ENCODE results near the gene CADPS2. TPM values are rescaled to one million over a fixed set of nuclear protein-coding genes. Genes with fewer than 3 reads are reported as not detected.

Gene CADPS2
- total RNA-seq, 6 donors from 2014 or later: 33.3 to 74.7 (median 45.7) TPM

- Histone ChIP-seq H3K4me1 (no peaks in the 10 kb centered on the region), H3K4me3 (no peak overlapping the region), H3K36me3 (no peaks in the 10 kb centered on the region), H3K27me3 (no peaks in the 10 kb centered on the region), H3K27ac (no peak overlapping the region), H3K9me3 (no peaks in the 10 kb centered on the region)
- ATAC-seq (ENCODE audit: low FRiP score in 2 of 2): no peak
- WGBS, 2 donors: 78 to 85% methylated on average over 2 of the region's 2 CpGs
- no peak for DNase-seq
- TF ChIP-seq POLR2A (IDR thresholded peaks at IDR 0.05) (no peak), POLR2AphosphoS5 (IDR thresholded peaks at IDR 0.05) (no peak)
Observed at GRCh38 chr7:122511268-122511667, 375.0 kb downstream of the CADPS2 start.

- 74 to 77% methylated on average over 2 of the region's 2 CpGs for WGBS, 2 donors
- Histone ChIP-seq H3K9me3 (no peaks in the 10 kb centered on the region), H3K4me3 (no peak overlapping the region), H3K27ac (no peak overlapping the region), H3K36me3 (no peaks in the 10 kb centered on the region), H3K4me1 (no peaks in the 10 kb centered on the region), H3K27me3 (no peaks in the 10 kb centered on the region)
- ATAC-seq (ENCODE audit: low FRiP score in 2 of 2): no peak
- DNase-seq: no peak
- no peak for TF ChIP-seq EP300 (IDR thresholded peaks at IDR 0.05)
- no peak for TF ChIP-seq CTCF (IDR thresholded peaks at IDR 0.05)
- no peak for TF ChIP-seq POLR2AphosphoS5 (IDR thresholded peaks at IDR 0.05)
- TF ChIP-seq POLR2A (IDR thresholded peaks at IDR 0.05): no peak
Observed at GRCh38 chr7:122507591-122507990, 378.7 kb downstream of the CADPS2 start.

- Histone ChIP-seq H3K27me3 (no peaks in the 10 kb centered on the region), H3K36me3 (no peaks in the 10 kb centered on the region), H3K4me1 (no peaks in the 10 kb centered on the region), H3K9me3 (no peaks in the 10 kb centered on the region), H3K4me3 (no peak overlapping the region), H3K27ac (no peak overlapping the region)
- DNase-seq (no peak), ATAC-seq (ENCODE audit: low FRiP score in 2 of 2) (no peak)
- TF ChIP-seq POLR2AphosphoS5 (IDR thresholded peaks at IDR 0.05) (no peak), EP300 (IDR thresholded peaks at IDR 0.05) (no peak), CTCF (IDR thresholded peaks at IDR 0.05) (no peak), POLR2A (IDR thresholded peaks at IDR 0.05) (no peak)
- 97 to 98% methylated on average over 6 of the region's 6 CpGs for WGBS, 2 donors
Observed at GRCh38 chr7:122492007-122492406, 394.3 kb downstream of the CADPS2 start.

GRCh38 chr7:122488241-122488640, 398.0 kb downstream of the CADPS2 start:
- Histone ChIP-seq H3K4me1 (no peaks in the 10 kb centered on the region), H3K4me3 (no peak overlapping the region), H3K9me3 (no peaks in the 10 kb centered on the region), H3K36me3 (no peaks in the 10 kb centered on the region), H3K27ac (no peak overlapping the region), H3K27me3 (no peaks in the 10 kb centered on the region)
- TF ChIP-seq POLR2A (IDR thresholded peaks at IDR 0.05) (no peak), EP300 (IDR thresholded peaks at IDR 0.05) (no peak), POLR2AphosphoS5 (IDR thresholded peaks at IDR 0.05) (no peak), CTCF (IDR thresholded peaks at IDR 0.05) (no peak)
- ATAC-seq (ENCODE audit: low FRiP score in 2 of 2): peak in 1 of 2 donors; percentile 46
- DNase-seq: no peak
- 67 to 76% methylated on average over 3 of the region's 3 CpGs for WGBS, 2 donors

GRCh38 chr7:122487131-122487530, 399.1 kb downstream of the CADPS2 start:
- ATAC-seq (ENCODE audit: low FRiP score in 2 of 2) (no peak), DNase-seq (no peak)
- no peak overlapping the region for H3K4me3 ChIP-seq
- 88 to 98% methylated on average over 5 of the region's 5 CpGs for WGBS, 2 donors
- H3K27ac ChIP-seq: no peak overlapping the region
- H3K36me3 ChIP-seq: no peaks in the 10 kb centered on the region
- H3K9me3 ChIP-seq: no peaks in the 10 kb centered on the region
- H3K27me3 ChIP-seq: no peaks in the 10 kb centered on the region
- H3K4me1 ChIP-seq: no peaks in the 10 kb centered on the region
- TF ChIP-seq EP300 (IDR thresholded peaks at IDR 0.05): no peak
- no peak for TF ChIP-seq POLR2A (IDR thresholded peaks at IDR 0.05)
- no peak for TF ChIP-seq CTCF (IDR thresholded peaks at IDR 0.05)
- no peak for TF ChIP-seq POLR2AphosphoS5 (IDR thresholded peaks at IDR 0.05)
